HG03064 (cell line): Measurements from ENCODE around the gene CILP2.

Experiments used
- ATAC-seq: cut with Tn5 transposase; IDR thresholded peaks from one replicate; pipeline ENCODE4 v1.9.1; 2021; ENCODE audit warnings: low read depth; ENCODE audit not compliant: unreplicated experiment

The CILP2 gene

DNA sequence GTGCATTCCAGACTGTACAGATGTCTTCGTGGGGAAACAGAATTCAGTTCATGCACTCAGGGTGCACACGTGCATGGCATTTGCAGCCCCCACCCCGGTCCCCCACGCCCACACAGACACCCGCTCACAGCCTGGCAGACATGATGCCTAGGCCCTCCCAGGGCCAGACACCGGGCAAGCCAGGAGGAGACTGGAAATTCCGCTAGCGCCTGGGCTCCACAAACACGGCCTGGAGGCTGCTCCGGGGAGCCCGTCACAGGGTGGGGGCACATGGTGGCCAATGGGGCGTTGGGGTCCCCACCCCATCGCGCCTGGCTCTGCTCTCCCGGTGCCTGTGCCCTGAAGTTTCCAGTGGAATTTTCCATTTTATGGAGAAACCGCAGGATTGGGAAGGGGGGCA lies 3.6 kb downstream of the CILP2 start:
- ATAC-seq: no peak

DNA sequence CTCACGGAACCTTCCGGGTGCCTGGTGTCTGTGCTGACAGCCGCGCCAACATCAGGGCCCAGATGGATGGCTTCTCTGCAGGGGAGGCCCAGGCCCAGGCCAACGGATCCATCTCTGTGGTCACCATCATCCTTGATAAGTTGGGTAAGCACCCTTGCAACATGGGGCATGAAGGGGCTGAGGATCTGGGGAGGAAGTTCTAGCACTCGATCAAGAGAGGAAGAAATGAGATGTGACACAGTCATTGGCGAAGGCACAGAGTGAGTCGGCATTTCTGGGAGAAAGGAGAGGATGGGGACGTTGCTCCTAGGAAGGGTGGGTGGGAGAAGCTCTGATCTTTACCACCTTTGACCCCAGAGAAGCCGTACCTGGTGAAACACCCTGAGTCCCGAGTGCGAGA lies 4.4 kb downstream of the CILP2 start:
- ATAC-seq: no peak

DNA sequence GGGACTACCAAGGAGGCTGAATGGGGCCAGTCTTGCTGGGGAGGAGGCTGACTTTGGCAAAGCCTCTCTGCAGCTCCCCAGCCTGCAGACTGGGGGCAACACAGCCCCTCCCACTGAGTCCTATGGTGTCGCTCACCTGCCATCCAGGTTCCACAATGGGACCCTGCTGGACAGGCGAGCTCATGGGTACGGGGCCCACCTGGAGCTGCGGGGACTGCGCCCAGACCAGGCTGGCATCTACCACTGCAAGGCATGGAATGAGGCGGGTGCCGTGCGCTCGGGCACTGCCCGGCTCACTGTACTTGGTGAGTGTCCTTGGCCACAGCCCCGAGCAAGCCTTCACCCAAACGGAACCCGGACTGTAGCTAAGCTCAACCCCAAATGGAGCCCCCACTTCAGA lies 5.0 kb downstream of the CILP2 start:
- no peak for ATAC-seq

DNA sequence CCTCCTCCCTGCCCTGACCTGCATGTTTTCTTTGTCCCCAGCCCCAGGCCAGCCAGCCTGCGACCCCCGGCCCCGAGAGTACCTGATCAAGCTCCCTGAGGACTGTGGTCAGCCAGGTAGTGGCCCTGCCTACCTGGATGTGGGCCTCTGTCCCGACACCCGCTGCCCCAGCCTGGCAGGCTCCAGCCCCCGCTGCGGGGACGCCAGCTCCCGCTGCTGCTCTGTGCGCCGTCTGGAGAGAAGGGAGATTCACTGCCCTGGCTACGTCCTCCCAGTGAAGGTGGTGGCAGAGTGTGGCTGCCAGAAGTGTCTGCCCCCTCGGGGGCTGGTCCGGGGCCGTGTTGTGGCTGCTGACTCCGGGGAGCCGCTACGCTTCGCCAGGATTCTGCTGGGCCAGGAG lies 5.6 kb downstream of the CILP2 start:
- no peak for ATAC-seq

- no peak for ATAC-seq
These were observed 6.3 kb downstream of the CILP2 start for GRCh38 chr19:19544257-19544953.

DNA sequence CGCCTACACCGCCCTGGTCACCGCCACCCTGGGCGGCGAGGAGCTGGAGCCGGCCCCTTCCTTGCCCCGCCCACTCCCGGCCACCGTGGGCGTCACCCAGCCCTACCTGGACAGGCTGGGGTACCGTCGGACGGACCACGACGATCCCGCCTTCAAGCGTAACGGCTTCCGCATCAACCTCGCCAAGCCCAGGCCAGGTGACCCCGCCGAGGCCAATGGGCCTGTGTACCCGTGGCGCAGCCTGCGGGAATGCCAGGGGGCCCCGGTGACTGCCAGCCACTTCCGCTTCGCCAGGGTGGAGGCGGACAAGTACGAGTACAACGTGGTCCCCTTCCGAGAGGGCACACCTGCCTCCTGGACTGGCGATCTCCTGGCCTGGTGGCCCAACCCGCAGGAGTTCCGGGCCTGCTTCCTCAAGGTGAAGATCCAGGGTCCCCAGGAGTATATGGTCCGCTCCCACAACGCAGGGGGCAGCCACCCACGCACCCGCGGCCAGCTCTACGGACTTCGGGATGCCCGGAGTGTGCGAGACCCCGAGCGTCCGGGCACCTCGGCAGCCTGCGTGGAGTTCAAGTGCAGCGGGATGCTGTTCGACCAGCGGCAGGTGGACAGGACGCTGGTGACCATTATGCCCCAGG lies 7.0 kb downstream of the CILP2 start:
- no peak for ATAC-seq

DNA sequence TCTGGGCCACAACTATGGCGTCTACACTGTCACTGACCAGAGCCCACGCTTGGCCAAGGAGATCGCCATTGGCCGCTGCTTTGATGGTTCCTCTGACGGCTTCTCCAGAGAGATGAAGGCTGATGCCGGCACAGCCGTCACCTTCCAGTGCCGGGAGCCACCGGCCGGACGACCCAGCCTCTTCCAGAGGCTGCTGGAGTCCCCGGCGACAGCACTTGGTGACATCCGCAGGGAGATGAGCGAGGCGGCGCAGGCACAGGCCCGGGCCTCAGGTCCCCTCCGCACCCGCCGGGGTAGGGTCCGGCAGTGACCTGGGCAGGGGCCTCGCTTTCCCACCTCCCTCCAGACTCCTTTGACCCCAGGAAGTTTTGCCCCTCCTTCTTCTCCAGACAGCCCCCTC lies 7.6 kb downstream of the CILP2 start:
- ATAC-seq: no peak

DNA sequence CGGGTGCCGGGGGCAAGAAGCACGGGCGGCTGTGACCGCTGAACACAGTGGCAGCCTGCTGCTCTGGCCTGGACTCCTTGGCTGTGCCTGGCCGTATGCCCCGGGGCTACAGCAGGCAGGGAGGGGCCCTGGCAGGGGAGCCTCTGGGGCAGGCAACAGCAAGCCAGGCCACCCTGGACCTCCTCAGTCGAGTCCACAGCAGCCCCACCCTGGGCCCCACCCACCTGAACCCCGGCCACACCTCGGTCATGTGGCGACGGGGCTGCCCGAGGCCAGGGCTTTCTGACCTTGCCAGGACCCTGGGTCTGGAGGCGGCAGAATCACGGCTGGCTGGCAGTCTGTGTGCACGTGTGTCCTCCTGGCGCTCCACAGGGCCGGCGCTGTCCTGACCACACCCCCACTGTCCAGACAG lies 8.7 kb downstream of the CILP2 start:
- ATAC-seq: no peak

DNA sequence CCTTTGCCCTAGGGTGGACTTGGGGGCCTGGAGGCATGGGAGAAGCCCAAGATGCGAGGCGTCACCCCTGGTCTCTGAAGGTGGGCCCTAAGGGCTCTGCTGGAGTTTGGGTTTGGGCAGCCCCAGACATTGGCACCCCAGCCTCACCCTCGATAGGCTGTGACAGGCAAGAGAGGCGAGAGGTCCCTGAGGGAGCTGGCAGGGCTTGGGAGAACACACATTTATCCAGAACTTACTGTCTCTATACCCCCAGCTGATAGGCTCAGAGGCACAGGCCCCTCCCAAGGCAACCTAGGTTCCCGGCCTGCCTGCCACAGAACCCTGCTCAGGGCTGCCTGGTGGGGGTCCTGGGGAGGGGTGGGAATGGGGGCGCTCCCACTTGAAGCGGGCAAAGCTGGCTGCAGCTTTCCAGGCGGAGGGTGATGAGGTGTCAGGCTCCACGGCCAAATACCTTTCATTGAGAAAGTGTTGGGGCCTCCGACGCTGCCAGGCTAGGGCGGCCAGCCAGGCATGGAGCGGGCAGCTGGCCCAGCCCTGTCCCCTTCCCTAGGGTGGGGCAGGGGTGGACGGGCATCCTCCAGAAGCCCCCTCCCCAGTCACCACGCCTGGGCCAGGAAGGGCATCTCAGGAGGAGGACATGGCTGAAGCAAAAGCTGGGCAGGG lies 9.7 kb downstream of the CILP2 start:
- ATAC-seq: no peak

- no peak for ATAC-seq
These were observed 11.1 kb downstream of the CILP2 start for GRCh38 chr19:19548915-19549759.

DNA sequence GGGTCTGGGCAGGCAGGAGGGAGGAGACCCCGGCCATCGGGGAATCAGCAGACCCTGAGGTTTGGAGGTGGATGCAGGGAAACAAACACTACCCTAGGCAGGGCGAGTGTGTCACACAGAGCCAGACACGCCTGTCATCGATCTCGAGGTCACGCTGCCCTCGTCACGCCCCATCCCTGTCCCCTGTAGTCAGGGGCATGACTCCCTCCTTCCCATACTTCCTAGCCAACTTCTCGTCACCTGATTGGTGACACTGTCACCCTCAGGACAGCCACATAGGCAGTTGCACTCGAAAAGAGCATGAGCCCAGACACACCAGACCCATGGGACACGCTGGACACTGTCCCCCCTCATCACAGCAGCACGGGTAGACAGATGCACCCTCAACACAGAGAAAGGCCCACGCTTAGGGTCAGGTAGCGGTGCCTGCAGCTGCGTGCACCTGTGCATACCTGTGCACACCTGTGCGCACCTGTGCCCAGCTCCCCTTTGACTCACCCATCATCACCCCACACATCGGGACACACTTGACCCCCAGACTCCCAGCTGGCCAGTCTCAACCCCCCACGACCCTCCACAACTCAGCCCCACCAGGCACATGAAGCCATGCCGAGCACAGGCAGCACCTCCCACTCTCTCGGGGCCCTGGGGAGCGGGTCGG lies 11.9 kb downstream of the CILP2 start:
- no peak for ATAC-seq

DNA sequence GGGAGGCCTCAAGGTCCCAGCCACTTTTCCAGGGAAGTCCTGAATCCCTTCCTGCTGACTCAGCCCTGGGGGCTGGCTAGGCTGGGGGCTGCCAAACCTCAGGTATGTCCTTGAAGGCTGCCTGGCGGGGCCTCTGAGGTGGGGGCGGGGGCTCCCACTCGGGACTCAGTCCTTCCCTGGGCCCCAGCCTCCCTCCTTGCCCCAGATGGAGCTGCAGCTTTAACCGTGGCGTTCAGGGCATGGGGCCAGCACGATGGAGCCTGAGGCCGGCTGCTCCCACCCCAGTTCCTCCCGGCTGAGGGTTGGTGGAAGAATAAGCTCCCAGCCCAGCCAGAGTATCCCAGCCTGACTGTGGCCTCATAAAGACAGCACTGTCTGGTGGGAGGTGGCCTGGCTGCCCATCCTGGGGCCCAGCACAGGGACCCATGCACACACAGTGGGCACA lies 12.4 kb downstream of the CILP2 start:
- ATAC-seq: no peak

DNA sequence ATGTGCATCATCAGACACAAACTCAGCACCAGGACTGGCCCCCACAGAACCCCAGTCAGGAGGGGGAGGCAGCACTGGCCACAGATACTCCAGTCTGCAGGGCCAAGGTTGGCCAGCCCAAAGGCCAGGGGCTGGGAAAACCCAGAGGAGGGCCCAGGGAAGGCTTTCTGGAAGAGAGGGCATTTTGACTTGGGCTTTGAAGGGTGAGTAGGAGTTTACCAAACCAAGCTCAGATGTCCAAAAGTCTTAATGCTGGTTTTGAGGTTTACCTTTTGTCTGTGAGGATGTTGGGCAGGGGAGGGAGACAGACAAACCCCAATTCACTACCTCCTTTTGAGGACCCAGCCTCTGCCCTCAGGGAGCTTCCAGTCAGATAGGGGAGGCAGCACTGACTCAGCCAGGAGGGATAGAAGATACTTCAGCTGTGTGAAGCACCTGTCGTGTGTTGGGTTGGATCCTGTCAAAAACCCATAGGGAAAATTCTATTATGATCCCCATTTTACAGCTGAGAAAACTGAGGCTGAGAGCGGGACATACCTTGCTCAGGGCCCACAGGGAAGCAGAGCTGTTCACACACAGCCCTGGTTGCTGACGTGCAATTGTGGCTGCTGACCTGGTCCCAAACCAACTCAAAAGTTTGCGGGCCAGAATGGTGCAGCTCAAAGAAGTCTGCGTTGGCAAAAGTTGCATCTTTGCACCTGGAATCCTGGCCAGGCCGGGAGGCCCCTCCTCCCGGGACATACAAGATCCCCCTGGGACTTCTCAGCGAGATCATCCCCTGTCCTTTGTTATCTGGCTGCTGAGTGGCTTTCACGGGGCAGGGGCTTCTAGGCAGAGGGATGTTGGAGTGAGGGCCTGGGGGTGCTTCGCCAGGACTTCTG lies 13.1 kb downstream of the CILP2 start:
- no peak for ATAC-seq

- no peak for ATAC-seq
These were observed 13.8 kb downstream of the CILP2 start for GRCh38 chr19:19551853-19552192.

DNA sequence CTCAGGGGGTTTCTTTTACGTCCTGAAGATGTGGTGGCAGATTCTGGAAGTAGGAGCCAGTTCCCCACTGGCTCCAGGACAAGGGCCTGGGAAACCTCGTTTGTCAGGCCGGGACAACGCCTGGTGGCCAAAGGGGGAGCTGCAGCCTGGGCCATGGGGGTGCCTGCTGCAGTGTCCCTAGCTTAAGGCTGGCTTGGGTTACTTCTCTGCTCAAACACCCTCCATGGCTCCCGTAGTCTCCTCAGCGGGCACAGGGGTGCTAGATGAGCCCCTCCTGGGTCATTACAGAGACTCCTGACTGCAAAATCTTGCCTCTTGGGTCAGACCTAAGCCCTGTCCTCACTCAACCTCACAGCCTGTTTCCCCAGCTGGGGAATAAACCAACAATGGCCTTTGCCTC lies 14.7 kb downstream of the CILP2 start:
- no peak for ATAC-seq

GRCh38 chr19:19553670-19554069 lies 15.6 kb downstream of the CILP2 start:
- no peak for ATAC-seq

DNA sequence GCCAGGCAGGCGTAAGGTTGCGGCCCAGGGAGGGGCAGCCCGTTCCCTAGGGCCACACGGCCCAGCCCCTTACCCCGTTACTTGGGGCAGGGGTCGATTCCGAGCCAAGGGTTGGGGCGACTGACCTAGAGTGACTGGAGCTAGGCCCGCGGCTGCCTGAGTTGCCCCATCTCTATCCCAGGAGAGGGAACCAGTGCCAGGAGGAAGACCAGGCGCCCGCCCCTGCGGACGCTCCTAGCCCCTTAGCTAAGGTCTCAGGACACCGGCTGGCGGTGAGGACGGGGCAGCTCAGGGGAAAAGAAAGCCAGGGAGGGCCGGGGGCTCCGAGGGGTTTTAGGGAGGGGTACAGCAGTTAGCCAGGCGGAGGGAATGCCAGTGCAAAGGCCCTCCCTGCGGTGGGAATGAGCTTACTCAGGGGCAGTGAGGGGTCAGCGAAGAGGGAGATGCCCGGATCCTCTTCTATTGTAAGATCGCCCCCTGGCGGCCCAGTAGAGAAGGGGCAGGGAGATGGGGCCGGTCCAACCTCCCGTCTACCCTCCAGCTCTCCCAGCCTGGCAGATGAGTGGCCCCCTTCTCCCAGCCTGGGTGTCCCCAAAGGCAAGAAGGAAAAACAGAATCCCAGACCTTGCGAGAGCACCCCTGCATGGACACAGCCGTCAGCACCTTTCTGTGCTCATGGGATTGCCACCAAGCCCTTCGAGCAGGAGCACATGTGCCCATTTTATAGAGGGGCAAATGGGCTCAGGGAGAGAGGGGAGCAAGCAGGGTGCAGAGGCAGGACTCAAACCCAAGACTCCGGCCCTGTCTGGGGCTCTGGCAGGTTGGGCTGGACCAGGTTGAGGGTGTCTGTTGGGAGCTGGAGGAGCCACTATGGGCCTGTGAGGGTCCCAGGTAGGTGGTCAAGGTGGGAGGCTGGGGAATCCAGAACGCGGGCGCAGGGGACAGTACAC lies 16.3 kb downstream of the CILP2 start:
- no peak for ATAC-seq

GRCh38 chr19:19558055-19558454 lies 20.0 kb downstream of the CILP2 start:
- ATAC-seq: no peak

GRCh38 chr19:19558636-19559035 lies 20.6 kb downstream of the CILP2 start:
- no peak for ATAC-seq
